HepG2 (cell line): ENCODE data around the gene CKLF. TPM values are rescaled to one million over a fixed set of nuclear protein-coding genes. Genes with fewer than 3 reads are reported as not detected.

ENCODE experiments used
- CC2D1A ChIP-seq: sonication (generic); formaldehyde crosslinking; IDR thresholded peaks from 2 replicates; pipeline ENCODE4 v1.8.1; 2023; ENCODE audit warnings: mild to moderate bottlenecking, missing genetic modification reagents
- TRAFD1 ChIP-seq: sonication (generic); formaldehyde crosslinking; IDR thresholded peaks from 2 replicates; pipeline ENCODE4 v1.5.1; 2020; ENCODE audit warnings: missing genetic modification reagents, mild to moderate bottlenecking, borderline replicate concordance
- ZNF30 ChIP-seq: sonication (generic); formaldehyde crosslinking; IDR thresholded peaks from 2 replicates; pipeline ENCODE4 v1.5.0; 2020; ENCODE audit warnings: mild to moderate bottlenecking, missing genetic modification reagents
- polyA plus RNA-seq, 8 experiments: library from polyadenylated mRNA; depleted of rRNA in 3 of 8; stranded (reverse) in 7 of 8; unstranded in 1 of 8; fragments of >200 nt; fragmentation: Illumina TruSeq in 4 of 8; extraction: Trizol in 4 of 8; gene quantifications; 2 replicates each; pipeline versions ENCODE4 v1.2.1 to v1.2.3, GENCODE V29; 2011 to 2016; ENCODE audit warnings: low read depth in 4 of 8, missing spikeins in 1 of 8, mixed read lengths in 1 of 8; ENCODE audit not compliant: insufficient read depth in 1 of 8
- total RNA-seq, 5 experiments: library from RNA; depleted of rRNA; stranded (reverse); fragments of >200 nt; fragmentation: Illumina TruSeq; extraction: Trizol; gene quantifications; 2 replicates each; pipeline ENCODE4 v1.2.3, GENCODE V29; 2016; ENCODE audit warnings: low read depth in 1 of 5
- TF ChIP-seq, protein P1 (sequence below): sonication (generic); formaldehyde crosslinking; IDR thresholded peaks from 2 replicates; pipeline ENCODE4 v1.4.0; 2020; ENCODE audit warnings: mild to moderate bottlenecking, low read depth, missing genetic modification reagents
- TF ChIP-seq, protein P2 (sequence below): IDR thresholded peaks from 2 replicates; pipeline ENCODE4 v1.6.1; 2016; ENCODE audit warnings: low read depth, missing genetic modification reagents, missing compliant biosample characterization

CKLF gene
- total and polyA plus RNA-seq, 2 of the 13 experiments (the other 11 are each of a cell fraction or from before 2014, with no cell fraction given) = 120 to 167 TPM

DNA sequence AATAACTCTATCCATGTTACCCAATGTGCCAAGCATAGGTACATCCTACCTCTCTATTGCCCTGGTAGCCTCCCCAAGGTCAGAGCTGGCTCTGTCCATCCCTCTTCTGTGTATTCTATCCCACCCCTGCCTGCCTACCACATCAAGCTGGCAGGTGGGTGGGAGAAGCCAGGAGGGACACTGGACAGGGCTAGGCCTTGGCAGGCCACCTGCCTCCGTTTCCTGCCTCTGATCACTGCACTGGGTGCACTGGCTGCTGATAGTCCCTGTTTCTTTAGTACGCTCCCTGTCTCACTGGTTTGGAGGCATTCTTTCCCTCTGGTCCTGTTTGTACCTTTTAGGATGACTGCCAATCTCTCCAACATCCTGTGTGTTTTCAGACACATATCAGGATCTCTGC lies 15.1 kb upstream of the CKLF start (continued):
- TF ChIP-seq TRAFD1 = no peak
- TF ChIP-seq, protein P1, sequence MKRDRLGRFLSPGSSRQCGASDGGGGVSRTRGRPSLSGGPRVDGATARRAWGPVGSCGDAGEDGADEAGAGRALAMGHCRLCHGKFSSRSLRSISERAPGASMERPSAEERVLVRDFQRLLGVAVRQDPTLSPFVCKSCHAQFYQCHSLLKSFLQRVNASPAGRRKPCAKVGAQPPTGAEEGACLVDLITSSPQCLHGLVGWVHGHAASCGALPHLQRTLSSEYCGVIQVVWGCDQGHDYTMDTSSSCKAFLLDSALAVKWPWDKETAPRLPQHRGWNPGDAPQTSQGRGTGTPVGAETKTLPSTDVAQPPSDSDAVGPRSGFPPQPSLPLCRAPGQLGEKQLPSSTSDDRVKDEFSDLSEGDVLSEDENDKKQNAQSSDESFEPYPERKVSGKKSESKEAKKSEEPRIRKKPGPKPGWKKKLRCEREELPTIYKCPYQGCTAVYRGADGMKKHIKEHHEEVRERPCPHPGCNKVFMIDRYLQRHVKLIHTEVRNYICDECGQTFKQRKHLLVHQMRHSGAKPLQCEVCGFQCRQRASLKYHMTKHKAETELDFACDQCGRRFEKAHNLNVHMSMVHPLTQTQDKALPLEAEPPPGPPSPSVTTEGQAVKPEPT (CRISPR knock-in tag) = no peak
- no peak for TF ChIP-seq ZNF30
- no peak for TF ChIP-seq CC2D1A (CRISPR knock-in tag)
- TF ChIP-seq, protein P2, sequence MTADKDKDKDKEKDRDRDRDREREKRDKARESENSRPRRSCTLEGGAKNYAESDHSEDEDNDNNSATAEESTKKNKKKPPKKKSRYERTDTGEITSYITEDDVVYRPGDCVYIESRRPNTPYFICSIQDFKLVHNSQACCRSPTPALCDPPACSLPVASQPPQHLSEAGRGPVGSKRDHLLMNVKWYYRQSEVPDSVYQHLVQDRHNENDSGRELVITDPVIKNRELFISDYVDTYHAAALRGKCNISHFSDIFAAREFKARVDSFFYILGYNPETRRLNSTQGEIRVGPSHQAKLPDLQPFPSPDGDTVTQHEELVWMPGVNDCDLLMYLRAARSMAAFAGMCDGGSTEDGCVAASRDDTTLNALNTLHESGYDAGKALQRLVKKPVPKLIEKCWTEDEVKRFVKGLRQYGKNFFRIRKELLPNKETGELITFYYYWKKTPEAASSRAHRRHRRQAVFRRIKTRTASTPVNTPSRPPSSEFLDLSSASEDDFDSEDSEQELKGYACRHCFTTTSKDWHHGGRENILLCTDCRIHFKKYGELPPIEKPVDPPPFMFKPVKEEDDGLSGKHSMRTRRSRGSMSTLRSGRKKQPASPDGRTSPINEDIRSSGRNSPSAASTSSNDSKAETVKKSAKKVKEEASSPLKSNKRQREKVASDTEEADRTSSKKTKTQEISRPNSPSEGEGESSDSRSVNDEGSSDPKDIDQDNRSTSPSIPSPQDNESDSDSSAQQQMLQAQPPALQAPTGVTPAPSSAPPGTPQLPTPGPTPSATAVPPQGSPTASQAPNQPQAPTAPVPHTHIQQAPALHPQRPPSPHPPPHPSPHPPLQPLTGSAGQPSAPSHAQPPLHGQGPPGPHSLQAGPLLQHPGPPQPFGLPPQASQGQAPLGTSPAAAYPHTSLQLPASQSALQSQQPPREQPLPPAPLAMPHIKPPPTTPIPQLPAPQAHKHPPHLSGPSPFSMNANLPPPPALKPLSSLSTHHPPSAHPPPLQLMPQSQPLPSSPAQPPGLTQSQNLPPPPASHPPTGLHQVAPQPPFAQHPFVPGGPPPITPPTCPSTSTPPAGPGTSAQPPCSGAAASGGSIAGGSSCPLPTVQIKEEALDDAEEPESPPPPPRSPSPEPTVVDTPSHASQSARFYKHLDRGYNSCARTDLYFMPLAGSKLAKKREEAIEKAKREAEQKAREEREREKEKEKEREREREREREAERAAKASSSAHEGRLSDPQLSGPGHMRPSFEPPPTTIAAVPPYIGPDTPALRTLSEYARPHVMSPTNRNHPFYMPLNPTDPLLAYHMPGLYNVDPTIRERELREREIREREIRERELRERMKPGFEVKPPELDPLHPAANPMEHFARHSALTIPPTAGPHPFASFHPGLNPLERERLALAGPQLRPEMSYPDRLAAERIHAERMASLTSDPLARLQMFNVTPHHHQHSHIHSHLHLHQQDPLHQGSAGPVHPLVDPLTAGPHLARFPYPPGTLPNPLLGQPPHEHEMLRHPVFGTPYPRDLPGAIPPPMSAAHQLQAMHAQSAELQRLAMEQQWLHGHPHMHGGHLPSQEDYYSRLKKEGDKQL (CRISPR knock-in tag) = no peak
